Measurements from ENCODE around the gene TLR4.

DNA sequence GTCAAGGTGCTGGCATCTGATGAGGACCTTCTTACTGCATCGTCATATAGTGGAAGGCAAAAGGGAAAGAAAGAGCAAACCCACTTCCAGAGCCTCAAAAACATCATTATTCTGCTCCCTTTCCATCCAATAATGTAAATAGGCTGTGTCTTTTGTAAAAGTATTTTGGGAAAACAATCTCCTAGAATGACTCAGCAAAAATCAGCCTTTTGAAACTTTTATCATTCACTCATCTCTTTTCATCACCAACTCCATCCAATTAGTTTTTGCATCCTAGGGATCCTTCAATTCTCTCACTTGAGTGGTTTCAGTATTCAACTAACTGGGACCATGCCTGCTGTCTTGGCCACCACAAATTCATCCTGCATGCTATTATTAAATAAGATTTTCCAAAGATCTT, 39.8 kb upstream of the TLR4 start:
- TF ChIP-seq CTCF (IDR thresholded peaks at IDR 0.05; ENCODE audit: insufficient read depth, low read length, poor library complexity, severe bottlenecking) (no peak), EZH2phosphoT487 (conservative IDR thresholded peaks at IDR 0.05; ENCODE audit: low read length) (no peak)
